Epithelial cell of prostate (primary cell): ENCODE measurements around the gene NRG2.

ENCODE experiments used
- DNase-seq: peaks from one replicate; pipeline ENCODE4 v3.0.0-alpha.2; 2011; ENCODE audit warnings: low read depth, low spot score
- H3K27ac ChIP-seq: fragments of 450-650 bp; 2 replicates; pipeline ENCODE4 v1.5.1; 2017; ENCODE audit warnings: mild to moderate bottlenecking

The NRG2 gene

GRCh38 chr5:140014751-140015150 lies 28.3 kb downstream of the NRG2 start:
- no peak overlapping the region for H3K27ac ChIP-seq
- no peak for DNase-seq

- DNase-seq, result no peak
These were observed 29.6 kb downstream of the NRG2 start for GRCh38 chr5:140013536-140013935.

GRCh38 chr5:140012443-140012842 lies 30.7 kb downstream of the NRG2 start:
- no peak for DNase-seq
- H3K27ac ChIP-seq, result no peak overlapping the region

More at GRCh38 chr5:140013536-140013935, 29.6 kb downstream of the NRG2 start:
- H3K27ac ChIP-seq, result no peak overlapping the region

GRCh38 chr5:140011297-140011802 lies 31.7 kb downstream of the NRG2 start:
- peak; percentile 26 for DNase-seq
- H3K27ac ChIP-seq, result no peak overlapping the region

GRCh38 chr5:140010798-140011197 lies 32.3 kb downstream of the NRG2 start:
- DNase-seq, result no peak
- H3K27ac ChIP-seq, result no peak overlapping the region

- no peak overlapping the region for H3K27ac ChIP-seq
- DNase-seq, result no peak
These were observed 35.8 kb downstream of the NRG2 start for GRCh38 chr5:140007311-140007710.

GRCh38 chr5:140005145-140005591 lies 37.9 kb downstream of the NRG2 start:
- no peak for DNase-seq
- H3K27ac ChIP-seq, result no peak overlapping the region

- no peak for DNase-seq
- H3K27ac ChIP-seq, result no peak overlapping the region
These were observed 38.9 kb downstream of the NRG2 start for GRCh38 chr5:140004174-140004573.

DNA sequence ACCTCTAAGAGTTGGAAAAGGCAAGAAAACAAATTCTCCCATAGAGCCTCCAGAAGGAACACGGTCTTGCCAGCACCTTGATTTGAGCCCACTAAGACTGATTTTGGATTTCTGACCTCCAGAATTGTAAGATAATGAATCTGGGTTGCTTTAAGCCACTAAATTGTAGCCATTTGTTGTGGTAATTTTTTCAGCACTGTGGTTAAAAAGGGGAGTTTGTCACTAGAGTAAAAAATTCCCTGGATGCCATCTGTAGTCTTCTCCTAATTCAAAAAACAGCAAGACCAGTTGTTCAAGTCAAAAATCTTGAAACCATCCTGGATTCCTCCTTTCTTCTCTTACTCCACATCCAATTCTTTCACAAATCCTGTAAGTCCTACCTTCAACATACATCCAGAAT lies 39.6 kb downstream of the NRG2 start:
- DNase-seq, result no peak
- no peak overlapping the region for H3K27ac ChIP-seq

GRCh38 chr5:140000332-140000731 lies 42.8 kb downstream of the NRG2 start:
- no peak for DNase-seq
- H3K27ac ChIP-seq, result no peak overlapping the region

DNA sequence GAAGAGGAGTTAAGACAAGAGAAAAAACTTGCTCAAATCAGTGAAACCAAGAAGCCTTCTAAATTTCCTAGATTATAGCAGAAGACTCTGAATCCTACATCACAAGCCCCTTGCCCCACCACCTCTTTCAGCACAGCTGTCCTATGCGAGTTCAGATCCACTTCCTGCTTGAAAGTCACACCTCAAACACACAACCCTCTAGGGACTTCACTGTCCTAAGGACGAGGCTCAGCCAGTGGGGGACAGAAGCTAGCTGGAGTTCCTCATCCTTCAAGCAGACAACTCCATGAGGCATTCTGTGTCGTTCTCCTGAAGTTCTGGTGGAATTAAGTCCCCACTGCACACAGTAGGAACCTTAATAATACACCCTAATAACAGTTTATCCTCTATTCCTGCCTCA lies 44.3 kb downstream of the NRG2 start:
- H3K27ac ChIP-seq, result no peak overlapping the region
- no peak for DNase-seq

- DNase-seq, result no peak
- no peak overlapping the region for H3K27ac ChIP-seq
These were observed 45.8 kb downstream of the NRG2 start for GRCh38 chr5:139997276-139997675.

DNA sequence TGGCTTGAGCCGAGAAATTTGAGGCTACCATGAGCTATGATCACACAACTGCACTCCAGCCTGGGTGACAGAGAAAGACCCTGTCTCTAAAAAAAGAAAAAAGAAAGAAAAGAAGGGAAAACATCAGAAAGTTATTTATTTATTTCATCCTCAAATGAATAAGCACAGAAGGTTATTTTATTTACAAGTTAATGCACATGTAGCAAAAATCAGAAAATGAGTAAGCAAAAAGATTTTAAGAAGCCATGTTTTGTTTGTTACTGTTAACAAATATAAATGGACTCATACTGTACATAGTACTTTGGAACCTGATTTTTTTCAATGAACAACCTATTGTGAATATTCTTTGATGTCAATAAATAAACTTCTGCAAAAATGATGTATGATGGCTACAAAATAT lies 47.2 kb downstream of the NRG2 start:
- no peak for DNase-seq
- no peak overlapping the region for H3K27ac ChIP-seq

GRCh38 chr5:139994234-139994633 lies 48.9 kb downstream of the NRG2 start:
- no peak for DNase-seq

GRCh38 chr5:139985733-139986132 lies 57.4 kb downstream of the NRG2 start:
- DNase-seq, result peak; percentile 88
- peak overlapping the region; percentile 98 for H3K27ac ChIP-seq

More at GRCh38 chr5:139994234-139994633, 48.9 kb downstream of the NRG2 start:
- H3K27ac ChIP-seq, result no peak overlapping the region

DNA sequence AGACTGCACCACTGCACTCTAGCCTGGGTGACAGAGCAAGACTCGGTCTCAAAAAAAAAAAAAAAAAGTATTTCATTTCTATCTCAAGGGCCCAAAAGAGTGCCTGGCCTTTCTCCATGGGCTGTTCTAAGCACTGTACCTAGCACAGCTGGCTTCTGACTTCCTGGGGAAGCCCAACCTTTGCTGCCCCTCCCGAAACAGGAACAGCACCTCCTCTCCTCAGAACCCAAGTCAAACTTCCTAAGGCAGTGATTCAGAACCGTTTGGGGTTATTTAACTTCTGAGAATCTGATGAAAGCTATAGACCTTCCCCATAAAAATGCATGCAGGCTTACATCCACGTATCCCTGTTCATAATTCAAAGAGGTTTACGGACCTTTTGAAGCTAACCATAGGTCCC lies 57.8 kb downstream of the NRG2 start:
- peak overlapping the region; percentile 98 for H3K27ac ChIP-seq
- DNase-seq, result peak; percentile 31

DNA sequence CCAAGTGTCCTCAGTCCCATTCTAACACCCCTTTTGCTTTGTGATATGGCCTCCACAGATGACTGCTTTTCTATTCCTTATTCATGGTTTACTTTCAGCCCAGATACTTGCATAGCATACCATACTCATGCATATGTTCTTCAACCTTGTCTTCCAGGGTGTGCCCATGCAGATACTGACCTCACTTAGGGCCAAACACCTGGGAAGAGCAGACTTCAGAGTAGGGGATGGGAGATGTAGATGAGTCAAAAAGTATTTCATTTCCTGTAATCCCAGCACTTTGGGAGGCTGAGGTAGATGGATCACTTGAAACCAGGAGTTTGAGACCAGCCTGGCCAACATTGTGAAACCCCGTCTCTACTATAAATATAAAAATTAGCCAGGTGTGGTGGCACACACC lies 58.3 kb downstream of the NRG2 start:
- peak overlapping the region; percentile 98 for H3K27ac ChIP-seq
- DNase-seq, result peak; percentile 33

GRCh38 chr5:139982975-139983240 lies 60.2 kb downstream of the NRG2 start:
- H3K27ac ChIP-seq, result peak overlapping the region; percentile 27

GRCh38 chr5:139982157-139982974 lies 60.7 kb downstream of the NRG2 start:
- H3K27ac ChIP-seq, result peak overlapping the region; percentile 27
- DNase-seq, result no peak

More at GRCh38 chr5:139982975-139983240, 60.2 kb downstream of the NRG2 start:
- DNase-seq, result no peak

DNA sequence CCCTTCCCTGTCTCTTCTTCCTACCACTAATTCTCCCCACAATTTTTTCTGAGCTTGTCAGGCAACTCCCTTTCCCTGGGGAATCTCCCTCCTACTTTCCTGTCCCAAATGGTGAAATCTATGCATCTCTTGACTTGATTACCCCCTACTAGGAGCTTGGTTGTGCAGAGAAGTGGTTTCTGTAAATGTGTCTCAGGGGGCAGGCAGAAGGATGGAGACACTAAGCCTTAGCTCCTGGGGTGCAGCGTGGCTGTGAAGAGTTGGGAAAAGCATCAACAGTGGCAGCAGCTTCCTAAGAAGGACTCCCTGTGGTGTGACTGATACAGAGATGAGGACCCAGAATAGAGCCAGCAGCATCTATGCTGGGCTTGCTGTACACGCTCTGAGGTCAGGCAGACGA lies 62.3 kb downstream of the NRG2 start:
- DNase-seq, result no peak
- H3K27ac ChIP-seq, result no peak overlapping the region

GRCh38 chr5:139979943-139980342 lies 63.2 kb downstream of the NRG2 start:
- no peak for DNase-seq
- H3K27ac ChIP-seq, result no peak overlapping the region

GRCh38 chr5:139979518-139979917 lies 63.6 kb downstream of the NRG2 start:
- no peak for DNase-seq
- no peak overlapping the region for H3K27ac ChIP-seq
